Stimulated activated CD8-positive, alpha-beta memory T cell treated with anti-CD3 and anti-CD28 coated beads, Interleukin-15, amount 100 ng/mL, for 24 hours (primary cell): ENCODE data around the gene MYOM1.
"Not testable (repeated sequence)": the region's sequence is repeated elsewhere in the genome, so short reads cannot be mapped to it uniquely, and the experiment has no call there.

Source experiments
- DNase-seq: peaks from one replicate; pipeline ENCODE4 v3.0.0-alpha.2; 2020; ENCODE audit warnings: low read depth

Gene MYOM1

DNA sequence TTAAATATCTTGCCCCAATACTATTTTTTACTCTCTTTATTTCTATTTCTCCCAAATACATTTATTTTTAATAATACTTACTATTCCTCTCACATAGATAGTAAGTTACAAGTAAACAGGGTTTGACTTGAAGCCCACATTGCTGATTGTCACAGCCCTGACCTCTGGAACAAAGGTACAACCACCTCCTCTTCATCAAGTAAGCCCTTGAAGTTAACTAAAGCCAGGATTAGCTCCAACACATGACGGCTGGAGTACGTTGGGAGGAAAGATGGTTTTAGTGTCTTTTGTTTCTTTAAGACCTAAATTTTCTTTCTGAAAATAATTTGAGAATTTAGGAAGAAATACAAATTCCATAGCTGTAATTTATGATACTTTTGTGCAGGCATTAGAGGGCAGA lies 949 bp downstream of the MYOM1 start:
- no peak for DNase-seq

DNA sequence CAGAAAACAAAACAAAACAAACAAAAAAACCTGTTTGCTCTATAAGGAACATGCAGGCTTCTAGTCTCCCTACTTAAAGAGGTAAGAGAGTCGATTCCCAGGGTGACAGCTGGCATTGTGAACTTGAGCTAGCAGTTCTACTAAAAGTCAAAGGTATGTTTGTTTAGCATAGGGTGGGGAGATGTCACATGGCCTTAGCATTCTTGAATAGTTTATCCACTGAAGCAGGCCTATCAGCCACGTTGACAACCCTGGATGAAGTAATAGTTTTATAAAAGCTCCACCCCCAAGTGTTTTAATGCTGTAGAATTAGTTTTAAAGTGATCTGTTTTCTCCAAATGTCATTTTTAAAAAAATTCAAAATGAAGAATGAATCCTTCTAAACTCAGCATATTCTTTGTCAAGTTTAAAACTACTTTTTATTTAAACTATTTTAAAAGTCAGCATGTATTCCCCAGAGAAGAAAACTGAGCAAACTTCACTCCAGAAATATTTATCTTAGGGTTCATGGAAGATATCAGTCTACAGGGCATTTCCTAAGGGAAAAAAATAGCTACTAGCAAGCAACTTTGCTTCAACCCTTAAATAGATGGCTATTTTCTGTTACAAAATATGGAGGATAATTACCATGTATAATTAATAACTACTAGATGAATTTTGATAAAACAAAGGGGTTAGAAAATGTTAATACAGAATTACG lies 1.7 kb downstream of the MYOM1 start:
- DNase-seq, result no peak

DNA sequence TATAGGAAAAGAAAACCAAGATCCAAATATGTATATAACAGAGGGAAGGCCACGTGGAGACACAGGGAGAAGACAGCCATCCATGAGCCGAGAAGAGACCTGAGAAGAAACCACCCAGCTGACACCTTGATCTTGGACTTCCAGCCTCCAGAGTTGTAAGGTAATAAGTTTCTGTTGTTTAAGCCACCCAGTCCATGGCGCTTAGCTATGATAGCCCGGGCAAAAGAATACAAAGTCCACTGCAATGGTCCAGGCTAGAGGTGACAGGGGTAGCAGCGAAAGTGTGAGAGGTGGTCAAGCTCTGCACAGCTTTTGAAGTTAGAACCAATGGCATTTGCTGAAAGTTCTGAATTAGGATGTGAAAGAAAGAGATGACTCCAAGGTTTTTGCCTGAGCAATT lies 2.8 kb downstream of the MYOM1 start:
- DNase-seq, result no peak

DNA sequence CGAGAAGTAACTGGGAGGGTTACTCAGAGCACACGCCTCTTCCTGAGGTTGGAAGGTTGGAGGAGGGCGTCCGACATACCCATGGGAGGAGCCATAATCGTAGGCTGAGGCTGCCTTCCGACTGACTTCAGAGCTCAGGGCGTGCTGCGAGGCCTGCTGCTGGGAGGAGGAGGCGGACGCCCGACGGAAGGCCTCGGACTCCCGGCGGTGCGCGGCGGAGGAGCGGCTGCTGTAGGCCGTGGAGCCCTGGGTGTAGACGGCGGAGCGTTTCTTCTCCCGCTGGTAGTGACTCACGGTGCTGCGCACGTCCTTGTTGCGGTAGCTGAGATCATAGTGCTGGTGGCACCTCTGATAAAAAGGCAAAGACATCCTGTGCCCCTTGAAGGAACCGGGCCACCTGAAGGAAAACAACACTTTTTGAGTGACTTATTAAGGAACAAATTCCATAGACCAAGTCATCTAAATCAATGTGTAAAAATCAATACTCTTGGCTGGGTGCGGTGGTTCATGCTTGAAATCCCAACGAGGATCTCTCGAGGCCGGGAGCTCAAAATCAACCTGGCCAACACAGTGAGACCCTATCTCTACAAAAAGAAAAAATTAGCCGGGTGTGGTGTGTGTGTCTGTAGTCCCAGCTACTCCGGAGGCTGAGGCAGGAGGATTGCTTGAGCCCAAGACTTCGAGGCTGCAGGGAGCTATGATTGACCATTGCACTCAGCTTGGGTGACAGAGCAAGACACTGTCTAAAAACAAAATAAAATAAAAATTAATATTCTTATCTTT lies 4.7 kb downstream of the MYOM1 start:
- DNase-seq, result no peak

DNA sequence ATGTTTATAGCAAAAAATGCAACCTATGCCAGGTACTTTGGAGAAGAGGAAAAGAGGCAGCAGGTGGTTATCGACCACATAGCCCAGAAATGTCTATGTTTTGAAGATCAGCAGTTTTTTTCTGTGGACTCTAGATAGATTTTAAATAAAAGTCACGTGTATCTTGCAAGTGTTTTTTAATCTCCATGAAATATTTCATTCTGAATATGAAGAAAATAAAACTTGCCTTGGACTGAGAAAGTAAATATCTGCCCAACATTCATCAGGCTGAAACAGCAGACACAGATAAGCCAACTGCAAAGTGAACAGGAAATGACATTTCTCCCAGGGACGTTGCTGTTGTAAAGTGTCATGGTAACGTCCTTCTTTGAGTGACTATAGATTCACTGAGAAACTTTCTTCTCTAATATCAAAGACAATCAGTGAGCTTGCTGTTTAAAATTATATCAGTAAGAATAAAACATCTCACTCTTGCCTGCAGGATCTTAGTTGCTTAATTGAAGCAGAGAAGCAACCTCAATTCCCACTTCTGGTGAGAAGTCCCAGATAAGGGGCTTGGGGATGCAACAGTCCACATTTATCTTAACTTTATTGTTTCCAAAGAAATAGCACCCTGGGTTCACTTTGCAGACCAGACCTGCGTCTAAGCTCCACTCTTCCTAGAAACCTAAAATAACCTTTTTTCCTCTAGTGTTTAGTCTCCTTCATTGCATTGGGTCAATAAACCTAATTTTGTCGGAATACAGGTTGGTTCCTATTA lies 6.3 kb downstream of the MYOM1 start:
- DNase-seq, result no peak

DNA sequence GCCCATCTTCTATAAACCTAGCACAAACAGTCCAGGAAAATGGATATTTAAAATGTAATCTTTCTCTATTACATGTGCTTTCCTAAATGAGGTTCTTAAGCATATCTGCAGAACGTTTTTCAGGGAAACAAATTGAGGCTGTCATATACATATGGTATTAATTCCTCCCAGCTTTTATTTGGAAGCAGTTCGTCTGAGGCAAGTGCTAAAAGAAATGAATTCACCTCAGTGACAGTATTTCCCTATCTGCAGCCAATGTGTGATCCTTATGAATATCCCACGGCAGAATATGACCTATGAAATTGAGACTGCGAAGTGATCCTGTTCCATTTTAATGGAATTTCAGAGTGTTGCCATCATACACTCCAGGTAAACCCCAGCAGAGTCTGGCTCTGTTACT lies 7.1 kb downstream of the MYOM1 start:
- no peak for DNase-seq

DNA sequence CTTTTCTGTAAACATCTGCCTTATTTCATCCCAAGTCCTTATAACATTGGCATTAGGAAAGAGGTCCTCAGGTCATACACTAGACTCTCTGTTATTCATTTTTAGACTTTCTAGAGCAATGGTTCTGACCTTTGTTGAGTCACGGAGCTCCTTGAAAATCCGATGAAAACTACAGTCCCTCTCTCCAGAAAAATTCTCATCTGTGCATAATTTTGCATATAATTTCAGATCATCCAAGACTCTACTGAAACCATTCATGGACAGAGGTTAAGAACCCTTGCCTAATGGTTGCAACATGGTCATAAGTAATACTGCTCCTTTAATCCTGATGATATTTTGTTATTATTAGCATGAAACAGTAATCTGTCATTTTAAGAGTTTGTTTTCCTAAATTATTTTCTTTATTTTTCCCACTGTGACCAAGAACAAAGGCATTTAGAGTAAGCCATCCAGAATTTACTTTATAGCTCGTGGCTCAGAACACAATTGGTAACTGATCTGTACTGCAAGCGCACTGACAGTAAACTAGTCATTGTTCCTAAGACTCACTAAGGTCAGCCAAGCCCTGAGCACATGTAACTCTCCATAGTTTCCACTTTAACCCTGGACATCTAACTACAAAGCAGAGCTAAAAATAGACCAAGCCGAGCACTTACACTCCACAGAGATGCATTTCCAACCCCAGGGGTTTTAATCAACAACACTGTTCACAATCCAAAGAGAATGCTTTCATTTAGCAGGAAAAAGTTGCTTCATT lies 8.4 kb downstream of the MYOM1 start:
- DNase-seq, result no peak

DNA sequence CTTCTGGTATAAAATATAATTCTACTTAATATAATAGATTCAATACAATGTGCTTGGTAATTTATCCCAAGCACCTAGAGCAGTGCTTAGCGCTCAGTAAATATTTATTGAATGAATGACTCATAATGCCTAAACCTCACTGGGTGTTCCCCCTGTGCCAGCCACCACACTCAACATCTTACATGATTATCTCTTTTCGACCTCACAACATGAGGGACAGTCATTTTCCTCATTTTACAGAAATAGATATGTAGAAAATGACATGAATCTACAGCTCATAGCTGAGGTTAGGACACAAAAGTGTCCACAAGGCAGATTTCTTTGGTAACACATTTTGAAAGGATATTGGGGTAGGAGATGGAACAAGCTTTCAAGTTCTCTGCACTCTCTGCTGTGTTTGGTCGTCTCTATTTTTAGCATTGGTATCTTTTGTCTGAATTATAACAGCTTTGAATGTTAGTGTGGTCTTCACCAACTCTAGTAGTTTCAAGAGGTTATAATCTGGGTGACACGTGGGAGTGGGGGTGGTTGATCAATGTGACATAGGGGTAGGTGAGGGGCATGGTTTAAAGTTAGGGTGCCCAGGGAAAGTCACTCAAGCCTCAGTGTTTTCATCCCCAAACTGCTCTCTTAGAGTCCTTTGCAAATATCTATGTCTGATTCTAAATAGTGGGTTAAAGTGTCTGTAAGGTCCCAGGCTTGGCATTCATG lies 9.8 kb downstream of the MYOM1 start:
- no peak for DNase-seq

DNA sequence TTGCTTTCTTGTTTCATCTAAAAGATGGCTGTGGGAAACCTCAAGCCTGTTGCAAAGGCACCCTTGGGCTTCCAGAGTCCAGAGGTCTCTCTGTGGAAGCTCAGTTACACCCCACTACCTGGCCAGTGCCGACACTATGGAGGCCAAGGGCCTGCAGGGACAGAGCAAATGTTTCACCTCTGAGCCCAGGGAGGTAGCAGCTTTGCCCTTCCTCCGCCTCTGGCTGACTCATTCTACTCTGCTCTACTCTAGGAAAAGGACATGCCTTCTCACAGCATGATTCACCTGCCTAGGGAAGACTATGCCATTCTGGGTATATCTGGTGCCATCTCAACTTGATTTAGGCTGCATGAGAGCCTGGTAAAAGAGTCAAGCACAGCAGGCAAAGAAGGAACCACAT lies 12.2 kb downstream of the MYOM1 start:
- no peak for DNase-seq

DNA sequence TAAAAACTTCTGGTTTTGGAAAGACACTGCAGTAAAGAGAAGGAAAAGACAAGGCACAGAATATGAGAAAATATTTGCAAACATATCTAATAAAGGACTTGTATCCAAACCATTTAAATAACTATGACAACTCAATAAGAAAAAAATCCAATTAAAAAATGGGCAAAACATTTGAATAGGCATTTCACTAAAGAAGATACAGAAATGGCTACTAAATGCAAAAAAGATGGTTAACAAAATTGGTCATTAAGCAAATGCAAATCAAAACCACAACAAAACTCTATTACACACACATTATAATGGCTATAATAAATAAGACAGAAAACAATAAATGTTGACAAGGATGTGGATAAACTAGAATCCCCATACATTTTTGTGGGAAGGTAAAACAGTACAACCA lies 14.5 kb downstream of the MYOM1 start:
- DNase-seq, result no peak

DNA sequence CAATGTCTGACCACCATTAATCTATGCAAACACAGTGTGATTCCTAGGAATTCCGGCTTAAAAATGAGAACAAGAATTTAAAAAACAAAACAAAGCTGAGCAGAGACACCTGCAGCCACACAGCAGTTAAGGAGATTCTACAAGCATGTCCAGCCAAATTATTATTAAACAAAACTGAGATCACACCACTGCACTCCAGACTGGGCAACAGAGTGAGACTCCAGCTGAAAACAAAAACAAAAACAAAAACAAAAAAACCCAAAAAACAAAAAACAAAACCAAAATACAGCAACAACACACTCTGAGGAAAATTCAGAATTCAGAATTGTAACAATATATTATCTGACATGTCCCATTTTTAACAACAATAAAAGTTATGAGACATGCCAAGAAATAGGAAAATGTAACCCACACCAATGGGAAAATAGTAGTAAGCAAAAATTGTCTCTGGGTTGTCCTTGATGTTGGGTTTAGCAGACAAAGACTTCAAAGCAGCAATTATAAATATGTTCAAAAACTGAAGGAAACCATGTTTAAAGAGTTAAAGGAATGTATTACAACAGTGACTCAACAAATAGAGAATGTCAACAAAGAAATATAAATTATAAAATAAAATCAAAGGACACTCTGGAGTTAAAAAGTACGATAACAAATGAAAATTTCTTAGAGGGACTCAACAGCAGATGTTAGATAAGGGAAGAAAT lies 19.7 kb downstream of the MYOM1 start:
- DNase-seq, result no peak

DNA sequence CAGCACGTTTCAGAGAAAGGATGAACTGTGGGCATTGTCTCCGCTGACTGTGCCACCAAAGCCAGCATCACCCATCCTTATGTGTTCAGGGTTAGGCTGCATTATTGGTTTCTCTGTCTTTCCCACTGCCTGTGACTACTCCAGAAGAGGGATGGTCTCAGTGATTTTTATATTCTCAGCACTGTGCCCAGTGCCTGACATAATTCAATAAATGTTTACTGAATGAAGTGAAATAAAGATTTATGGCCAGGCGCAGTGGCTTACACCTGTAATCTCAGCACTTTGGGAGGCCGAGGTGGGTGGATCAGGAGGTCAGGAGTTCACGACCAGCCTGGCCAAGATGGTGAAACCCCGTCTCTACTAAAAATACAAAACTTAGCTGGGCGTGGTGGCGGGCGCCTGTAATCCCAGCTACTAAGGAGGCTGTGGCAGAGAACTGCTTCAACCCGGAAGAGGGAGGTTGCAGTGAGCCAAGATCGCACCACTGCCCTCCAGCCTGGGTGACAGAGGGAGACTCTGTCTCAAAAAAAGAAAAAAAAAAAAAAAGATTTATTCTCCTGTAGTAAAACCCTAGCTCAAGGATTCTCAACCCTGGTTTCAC lies 21.4 kb downstream of the MYOM1 start:
- not testable (repeated sequence) for DNase-seq

DNA sequence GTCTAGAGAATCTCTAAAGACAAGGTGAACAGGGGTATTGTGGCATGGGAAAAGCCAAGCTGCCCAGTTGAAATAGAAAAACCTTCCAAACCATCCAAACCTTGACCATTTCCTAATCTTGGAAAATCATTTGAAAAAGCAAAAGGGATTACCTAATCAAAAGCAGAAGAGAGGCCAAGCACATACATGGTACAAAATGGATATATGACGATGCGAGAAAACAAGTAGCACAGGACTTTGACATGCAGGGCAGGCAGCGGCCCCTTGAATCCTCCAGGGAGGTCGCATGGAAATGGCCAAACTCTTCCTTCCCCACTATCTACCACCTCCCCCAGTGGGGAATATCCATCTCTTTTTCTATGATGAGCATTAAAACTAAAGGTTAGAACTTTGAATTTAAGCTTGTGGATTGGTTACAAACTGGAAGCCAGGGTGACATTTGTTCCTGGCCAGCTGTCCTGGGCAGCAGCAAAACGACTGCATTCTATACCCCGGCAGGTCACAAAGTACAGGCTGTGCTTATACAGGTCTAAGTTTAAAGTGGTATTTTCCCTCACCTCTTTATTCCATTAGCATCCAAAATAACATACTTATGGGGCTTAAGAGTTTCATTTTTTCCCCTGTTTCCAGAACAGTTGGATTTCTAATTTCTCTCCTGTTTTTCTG lies 24.7 kb downstream of the MYOM1 start:
- no peak for DNase-seq

DNA sequence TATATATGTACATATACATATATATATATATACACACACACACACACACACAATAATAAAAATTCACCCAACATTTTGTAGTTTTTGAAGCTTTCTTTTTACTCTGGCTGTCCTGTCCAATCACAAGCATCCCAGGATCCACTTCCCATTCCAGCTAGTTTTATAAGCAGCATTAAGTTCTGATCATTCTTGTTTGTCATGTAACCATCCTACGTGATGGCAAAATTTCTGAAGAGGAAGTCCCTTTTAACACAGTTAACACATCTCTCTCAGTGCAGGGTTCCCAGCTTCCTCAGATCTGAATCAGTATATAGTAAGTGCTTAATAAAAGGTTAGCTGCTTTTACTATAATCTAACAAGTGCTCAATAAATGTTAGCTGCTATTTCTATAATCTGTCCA lies 26.4 kb downstream of the MYOM1 start:
- DNase-seq, result no peak

DNA sequence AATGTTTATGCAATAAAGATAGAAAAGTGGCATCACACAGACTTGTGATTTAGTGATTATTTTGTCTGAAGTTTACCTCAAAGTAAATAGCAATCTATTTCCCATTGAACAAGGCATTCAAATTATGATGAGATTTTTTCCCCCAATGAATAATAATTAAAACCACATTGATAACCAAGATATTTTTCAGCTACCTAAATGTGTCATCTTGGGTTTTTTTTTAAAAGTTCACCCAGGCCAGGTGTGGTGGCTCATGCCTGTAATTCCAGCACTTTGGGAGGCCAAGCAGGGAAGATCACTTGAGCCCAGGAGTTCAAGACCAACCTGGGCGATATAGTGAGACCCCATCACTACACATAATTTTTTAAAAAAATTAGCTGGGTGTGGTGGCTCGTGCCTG lies 27.0 kb downstream of the MYOM1 start:
- DNase-seq, result no peak

DNA sequence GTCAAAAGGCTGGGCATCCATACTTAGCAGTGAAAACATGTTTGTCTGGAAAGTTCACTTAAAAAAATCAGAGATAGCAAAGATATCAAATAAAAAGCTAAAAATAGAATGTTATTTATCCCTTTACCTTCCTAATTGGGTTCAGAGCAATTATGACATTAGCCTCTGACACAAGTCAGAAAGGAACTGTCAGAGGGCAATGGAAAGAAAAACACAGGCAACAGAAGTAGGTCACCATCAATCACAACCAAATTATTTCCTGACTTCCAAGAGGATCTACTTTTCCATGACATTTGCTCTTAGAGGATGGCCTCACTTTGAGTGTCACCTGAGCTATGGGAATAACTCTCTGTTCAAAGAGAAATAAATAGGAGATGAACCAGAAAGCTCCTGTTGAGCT lies 27.5 kb downstream of the MYOM1 start:
- no peak for DNase-seq

DNA sequence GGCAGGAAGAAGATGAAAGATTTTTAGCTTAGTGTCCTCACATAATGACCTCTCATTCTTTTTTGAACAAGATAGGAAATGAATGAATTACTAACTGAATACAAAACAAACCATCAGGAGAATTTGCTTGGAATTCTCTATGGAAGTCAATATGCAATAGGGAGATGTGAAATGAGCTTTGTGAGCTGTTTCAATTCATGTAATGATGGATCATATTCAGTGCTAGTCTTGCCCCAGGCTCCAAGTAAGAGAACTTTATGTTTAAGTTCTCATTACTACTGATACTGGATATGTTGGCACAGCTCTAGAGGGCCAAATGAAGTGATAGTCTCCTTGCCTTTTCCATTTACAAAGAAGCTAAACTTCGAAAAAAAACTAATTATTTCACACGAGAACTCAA lies 29.2 kb downstream of the MYOM1 start:
- no peak for DNase-seq

DNA sequence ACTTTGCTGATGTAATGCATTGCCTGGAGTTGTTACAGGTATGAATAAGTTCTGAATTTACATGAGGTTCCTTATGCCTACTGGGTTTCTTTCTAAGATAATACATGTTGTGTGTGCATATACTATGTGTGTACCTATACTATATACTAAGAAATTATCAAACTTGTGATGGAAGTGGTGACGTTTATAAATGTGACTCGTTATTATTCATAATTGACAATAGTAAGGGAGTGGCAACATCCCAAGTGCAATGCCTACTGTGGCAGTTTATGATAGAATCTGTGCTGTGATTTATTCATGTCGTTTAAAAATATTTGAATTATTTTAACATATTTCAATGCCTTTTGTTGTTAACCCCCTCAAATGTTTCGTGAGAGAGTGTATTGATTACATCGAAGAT lies 29.9 kb downstream of the MYOM1 start:
- DNase-seq, result no peak

DNA sequence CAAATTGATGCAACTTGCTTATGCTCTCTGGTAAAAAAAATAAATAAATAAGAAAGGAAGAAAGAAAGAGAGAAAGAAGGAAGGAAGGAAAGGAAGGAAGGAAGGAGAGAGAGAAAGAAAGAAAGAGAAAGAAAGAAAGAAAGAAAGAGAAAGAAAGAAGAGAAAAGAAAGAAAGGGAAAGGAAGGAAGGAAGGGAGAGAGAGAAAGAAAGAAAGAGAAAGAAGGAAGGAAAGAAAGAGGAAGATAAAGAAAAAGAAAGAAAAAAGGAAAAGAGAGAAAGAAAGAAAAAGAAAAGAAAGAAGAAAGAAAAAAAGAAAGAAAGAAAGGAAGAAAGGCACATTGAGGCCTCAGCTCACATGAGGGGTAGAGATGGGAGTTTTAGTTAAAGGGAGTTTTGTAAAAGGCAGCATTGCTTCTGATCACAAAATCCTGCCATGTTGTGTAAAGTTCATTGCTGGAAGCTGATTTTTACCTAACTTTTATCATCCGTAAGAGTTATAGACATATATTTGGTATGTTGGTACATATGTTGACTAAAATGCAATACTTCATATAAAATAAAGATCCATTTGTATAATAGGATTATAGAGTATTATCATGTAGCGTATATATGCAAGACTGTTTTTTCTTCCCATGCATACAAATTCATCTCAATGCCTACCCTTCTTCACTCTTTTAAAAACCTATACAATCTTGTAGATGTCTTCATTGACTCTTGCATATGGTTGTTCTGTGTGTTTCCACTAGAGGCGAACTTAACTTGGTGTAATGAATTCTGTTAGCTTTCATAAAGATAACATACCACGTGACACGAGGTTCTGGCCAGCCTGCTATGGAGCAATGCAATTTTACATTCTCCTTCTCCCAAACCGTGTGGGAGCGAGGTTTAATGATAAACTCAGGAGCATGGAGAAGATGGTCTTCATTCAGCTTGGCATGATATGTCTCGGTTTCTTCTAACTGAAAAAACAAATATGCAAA lies 32.8 kb downstream of the MYOM1 start:
- no peak for DNase-seq
